DMS53 (cell line): Measurements from ENCODE around the gene TRAK2.
A peak's percentile ranks its signal among the peaks of the same experiment; 100 is the strongest.
"Not testable (repeated sequence)": the region's sequence is repeated elsewhere in the genome, so short reads cannot be mapped to it uniquely, and the experiment has no call there.

Source experiments
- DNase-seq: peaks from one replicate; lab custom pipeline; 2025; lab: John Stamatoyannopoulos, UW

Gene TRAK2

DNA sequence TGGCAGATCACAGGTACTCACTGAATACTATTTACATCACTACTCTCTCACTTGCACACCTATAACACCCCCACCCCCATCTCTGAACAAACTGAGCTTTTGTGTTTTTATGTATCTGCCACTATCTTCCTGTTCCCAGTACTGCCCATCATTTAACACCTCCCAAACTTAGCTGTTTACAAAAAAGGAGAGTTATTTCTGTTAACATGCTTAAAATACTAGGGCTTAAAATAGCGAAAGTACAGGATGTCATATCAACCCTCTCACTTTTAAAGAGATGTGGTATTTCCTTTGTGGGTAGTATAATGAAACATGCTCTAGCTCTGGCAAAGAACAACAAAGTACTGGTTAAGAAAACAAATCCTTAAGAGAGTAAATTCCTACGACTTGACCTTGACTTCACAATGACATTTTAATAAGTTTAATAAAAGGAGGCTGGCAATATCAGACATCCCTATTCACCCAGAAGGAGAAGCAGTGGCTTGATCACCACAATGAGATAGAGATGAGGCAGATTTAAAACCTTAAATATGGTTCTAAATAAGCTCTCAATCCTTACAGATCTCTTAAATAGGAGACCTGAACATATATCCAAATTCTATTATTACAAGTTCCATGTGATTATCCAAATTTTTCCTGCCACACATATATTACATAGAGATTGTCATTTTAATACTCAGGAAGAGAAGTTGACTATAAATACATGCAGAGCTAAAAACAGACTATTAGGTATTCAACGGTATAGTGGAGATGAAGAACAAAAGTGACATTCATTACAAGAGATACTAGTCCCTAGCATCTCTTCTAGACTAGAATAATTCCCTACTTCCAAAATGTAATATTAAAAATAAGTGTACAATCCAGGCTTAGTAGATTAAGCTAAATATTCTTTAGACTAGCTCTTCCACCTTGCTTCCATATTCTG, 36.9 kb downstream of the TRAK2 start:
- DNase-seq = no peak

DNA sequence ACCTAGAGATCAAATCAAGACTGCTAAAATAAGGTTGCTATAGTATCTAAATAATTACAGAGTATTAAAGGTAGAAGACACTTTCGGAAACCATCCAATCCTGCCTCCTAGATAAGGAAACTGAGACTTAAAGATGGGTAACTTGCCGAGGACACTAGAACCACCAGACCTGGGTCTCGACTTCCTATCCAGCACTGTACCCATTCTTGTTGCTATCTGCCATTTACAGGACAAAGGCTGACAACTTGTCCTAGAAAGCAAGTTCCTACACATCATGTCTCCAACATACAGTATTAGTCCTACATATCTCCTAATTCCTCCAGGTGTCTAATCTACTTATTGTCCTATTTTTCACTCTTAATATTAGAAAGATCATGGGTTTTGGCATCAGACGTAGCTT, 37.7 kb downstream of the TRAK2 start:
- DNase-seq = no peak

DNA sequence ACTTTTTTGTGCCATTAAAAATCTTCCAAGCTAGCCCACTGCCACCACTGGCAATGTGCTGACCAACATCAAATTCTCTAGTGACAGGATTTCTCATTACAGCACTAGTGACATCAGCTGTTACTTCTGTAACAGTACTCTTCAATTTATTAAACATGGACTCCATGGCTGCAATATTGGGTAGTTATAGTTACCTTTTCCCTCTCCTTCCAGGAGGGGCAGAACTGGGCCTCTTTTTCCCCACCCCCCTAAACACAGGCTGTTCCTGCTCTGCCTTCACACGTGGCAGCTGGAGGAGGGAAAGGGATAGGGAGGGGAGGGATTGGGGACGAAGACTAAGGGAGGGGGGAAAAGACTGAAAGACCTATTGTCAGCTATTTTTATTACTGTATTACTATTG, 38.1 kb downstream of the TRAK2 start:
- DNase-seq = no peak

DNA sequence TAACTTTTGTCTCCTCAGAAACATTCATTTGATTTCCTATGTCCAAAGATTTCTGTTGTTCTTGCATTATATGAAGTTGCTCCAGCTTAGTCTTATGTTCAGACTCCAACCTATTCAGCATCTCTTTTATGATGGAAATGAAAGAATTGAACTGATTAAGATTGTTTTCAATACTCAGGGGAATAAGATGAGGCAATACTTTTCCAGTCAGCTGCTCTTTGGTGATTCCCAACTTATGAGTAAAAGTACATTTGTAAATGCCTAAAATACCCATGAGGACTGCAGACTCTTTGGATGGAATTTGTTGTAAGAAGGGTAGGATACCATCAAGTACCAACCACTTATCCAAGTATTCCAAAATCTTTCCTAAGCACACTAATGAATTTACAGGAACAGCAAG, 39.8 kb downstream of the TRAK2 start:
- DNase-seq = no peak

DNA sequence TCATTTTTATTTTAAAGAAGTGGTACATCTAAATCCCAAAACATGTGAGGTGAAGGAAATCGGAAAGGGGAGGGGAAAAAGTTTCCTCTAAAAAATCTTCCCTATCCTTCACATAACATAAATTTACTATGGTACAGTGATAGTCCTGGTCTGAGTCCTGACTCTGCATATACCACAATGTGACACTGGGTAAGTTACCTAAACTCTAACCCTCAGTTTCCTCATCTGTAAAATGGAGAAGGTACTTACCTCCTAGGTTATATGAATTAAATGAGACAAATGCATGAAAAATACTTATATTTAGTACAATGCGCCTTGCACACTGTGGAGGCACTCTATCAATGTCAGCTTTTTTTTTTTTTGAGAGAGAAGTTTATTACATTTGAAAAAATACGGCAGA, 42.3 kb downstream of the TRAK2 start:
- DNase-seq = no peak

DNA sequence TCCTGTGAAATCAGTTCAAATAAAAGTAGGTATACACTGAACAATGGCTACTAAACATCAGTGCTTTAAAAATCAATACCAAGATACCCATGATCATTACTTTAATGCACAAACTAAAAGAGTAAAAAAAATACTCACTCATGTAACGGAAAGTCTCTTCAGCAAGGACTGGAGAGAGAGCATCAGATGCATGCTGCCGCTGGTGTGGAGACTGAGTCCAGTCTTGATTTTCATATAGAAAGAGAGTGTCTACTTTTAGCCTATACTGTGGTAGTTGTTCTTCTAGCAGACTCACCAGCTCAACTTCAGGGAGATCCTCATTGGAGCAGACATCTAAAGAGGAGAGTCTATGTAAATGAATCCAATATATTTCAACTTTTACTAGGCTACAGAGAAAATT, 44.0 kb downstream of the TRAK2 start:
- DNase-seq = no peak

DNA sequence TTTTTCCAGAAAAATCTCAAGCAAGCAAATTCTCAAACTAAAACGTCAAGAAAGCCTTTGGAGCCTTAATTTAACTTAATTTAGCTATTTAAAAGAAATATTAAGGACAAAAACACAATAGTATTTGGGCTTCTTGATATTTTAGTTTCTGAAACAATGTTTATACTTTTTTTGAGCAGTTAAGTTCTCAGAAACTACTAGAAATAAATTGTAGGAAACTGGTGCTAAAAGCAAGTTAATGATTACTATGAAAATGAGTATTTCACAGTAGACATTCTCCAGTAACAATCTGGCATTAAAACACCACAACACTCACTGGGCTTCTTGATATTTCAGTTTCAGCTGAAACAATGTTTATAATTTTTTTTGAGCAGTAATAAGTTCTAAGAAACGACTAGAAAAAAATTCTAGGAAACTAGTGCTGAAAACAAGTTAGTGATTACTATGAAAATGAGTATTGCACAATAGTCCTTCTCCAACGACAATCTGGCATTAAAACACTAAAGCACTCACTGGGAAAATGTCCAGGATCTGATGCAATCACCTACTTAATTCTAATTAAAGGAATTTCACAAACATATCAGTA, 45.1 kb downstream of the TRAK2 start:
- peak; percentile 12 for DNase-seq

DNA sequence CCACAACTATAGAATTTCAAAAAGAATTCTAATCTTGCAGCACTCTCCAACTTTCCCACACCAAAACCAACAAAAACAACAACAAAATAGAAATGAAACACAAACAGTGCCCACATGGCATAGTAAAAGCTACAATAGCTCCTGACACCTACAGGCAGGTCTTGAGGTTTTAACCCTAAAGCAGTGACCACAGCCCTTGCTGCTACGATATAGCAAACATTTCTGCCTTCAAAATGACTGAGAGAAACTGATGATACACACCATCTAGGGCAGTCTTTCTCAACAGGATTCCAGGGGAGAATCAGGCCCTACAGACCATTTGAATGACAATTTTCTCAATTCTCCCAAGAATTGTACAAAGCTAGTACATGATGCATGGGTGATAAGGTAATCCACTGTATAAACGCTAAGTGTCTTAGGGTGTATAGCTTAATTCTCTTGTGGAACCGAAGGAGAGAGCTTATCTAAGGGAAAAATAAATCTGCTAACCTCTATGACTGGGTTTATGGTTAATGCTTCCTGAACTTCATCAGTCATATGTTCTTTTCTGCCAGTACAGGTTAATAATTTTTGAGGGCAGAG, 46.5 kb downstream of the TRAK2 start:
- DNase-seq = no peak

DNA sequence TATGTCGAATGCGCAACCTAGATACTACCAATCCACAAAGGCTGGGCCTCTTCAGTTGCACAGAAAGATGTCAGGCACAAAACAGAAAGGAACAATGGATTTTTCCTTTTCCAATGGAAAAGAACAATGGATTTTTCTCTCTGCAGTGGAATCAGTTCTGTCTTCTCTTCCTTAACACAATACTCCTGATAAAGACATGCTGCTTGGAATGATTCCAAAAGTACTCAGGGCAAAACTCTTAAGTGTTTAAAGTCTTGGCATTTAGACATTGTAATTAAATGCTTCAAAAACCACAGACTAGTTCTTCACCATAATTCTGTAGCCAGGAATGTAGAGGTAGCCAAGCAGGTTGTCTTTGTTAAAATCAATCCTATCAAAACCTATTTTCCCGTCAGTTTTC, 47.4 kb downstream of the TRAK2 start:
- DNase-seq = peak; percentile 27

DNA sequence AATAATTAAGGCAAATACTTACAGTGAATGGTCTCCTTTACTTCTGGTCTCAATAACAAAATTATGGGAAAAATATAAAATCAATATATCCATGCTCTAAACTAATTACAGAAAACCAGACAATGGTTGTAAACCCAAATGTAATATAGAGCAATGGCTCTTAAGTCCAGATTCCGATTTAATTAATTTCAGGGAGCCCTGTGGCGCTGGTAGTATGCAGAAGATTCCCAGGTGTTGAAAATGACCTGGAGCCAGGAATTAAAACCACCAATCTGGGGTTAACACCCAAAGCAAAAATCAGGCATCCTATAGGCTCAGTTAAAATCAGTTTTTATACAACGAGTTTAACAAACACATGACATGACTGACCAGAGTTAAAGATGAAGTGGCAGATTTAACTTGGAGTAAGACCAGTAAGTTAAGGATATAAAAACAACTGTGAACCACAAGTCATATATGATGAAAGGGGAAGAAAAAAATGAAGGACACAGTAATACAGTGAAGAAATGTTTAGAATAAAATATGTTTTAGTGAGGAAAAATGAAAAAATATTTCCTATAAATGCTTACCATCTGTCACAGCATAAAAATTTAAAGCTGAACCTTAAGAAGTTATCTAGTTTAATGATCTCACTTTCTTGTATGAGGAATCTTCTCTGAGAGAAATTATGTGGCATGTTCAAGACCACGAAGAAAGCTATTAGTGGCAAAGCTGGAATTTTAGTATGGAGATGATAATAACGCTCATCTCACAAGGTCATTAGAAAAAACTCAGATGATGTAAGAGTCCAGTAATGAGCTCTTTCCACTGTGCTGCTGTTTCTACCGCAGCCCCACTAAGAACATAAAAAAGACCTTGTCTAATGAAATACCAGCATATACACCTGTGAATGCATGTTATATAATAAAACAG, 48.4 kb downstream of the TRAK2 start:
- DNase-seq = no peak

DNA sequence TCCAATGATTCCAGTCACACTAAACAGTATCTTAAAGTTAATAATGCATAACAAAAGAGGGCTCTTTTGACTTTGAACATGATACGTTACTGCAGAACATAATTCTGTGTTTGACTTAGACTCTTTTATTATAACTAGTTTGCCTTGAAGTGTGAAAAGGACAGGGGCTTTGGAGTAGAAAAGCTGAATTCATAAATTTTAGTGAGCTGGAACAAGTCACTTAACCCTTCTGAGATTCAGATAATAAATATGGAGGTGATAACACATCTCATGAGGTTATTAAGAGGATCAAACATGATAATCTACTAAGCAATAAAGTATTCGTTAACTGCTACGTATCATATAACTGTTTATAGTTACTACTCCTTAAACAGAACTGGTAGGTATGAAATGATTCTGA, 49.4 kb downstream of the TRAK2 start:
- DNase-seq = no peak

DNA sequence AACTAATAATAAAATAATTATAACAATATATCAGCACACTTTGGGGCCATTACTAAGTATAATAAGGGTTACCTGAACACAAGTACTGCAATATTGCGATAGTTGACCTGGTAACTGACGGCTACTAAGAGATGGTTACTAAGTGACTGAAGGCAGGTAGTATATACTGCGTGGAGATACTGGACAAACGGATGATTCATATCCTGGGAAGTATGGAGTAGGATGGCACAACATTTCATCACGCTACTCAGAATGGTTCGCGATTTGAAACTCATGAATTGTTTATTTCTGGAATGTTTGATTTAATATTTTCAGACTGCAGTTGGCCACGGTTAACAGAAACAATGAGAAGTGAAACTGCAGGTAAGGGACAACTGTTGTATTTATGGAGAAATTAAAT, 54.7 kb downstream of the TRAK2 start:
- DNase-seq = peak; percentile 56

DNA sequence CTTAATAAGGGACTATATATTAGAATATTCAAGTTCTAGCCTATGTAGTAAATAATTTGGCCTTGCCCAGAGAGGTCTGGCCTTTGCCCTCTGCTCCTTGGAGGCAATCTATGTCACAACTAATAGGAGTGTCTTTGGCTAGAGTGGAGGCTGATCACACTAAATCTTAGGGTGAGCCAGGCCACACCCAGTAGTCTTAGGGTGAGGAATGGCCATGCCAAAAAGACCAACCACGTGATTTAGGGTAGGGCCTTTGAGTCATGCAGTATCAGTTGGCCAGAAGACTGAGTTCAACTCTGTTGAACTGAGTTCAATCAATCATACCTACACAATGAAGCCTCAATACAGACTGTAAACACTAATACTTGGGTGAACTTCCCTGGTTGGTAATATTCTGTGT, 68.1 kb downstream of the TRAK2 start:
- no peak for DNase-seq

DNA sequence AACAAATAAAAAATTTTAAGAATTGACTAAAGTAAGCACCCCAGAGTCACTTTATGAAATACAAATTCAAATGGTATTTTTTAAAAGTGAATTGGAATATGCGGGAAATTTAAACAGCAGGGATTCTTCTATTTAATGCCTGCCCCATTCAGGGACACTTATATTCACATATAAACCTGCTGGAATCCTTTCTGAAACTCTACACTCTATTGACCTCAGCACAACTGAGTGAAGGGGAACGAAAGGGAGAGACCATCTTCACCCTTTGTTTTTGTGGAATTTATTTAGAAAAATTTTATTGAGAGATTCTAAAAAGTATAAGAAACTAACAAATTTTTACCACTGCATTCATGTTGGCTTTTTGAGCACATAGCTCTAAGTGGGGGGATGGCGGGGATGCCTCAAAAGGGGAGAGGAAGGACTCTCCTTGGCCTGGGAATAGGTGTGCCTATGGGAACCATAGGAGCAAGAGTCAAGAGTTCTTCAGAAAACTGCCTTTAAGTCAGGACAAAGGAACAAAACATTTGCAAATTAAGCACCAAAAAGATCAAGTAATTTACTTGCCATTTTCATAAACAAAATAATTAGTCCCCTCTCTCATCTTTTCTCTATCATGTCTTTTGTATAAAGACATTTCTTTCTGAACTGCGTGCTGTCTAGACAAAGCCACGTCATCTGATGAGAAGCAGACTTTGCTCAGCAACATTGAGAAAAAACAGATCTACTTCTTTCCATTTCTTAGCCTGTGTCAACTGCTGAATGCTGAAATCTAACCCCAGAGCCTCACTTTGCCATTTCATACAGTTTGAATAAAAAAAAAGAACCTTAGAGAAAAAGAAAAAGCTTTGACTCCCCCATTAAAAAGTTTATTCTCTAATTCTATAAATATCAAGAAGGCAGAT, 72.5 kb downstream of the TRAK2 start:
- no peak for DNase-seq

DNA sequence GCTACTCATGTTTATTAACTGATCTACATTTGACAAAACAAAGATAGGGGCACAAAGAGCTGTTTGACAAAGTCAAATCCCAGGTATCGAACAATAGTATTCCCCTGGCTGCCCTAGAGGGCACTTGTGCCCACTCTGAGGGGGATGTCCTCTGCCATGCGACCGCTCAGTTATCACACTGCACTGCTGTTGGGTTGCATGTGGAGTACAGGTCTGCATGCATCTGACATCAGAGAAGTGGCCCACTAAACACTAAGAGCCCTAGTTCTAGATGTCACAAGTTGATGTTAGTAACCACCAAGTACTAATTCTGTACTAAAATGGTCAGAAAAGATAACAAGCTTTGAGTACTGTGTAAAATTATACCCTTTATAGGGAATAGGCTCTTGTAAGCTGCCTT, 74.0 kb downstream of the TRAK2 start:
- DNase-seq = no peak

DNA sequence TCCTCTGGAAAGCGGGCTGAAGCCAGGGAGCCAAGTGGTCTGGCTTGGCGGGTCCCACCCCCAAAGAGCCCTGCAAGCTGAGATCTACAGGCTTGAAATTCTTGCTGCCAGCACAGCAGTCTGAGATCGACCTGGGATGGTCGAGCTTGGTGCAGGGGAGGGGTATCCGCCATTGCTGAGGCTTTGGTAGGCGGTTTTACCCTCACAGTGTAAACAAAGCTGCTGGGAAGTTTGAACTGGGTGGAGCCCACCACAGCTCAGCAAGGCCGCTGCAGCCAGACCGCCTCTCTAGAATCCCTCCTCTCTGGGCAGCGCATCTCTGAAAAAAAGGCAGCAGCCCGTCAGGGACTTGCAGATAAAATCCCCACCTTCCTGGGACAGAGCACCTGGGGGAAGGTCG, 81.5 kb downstream of the TRAK2 start:
- no peak for DNase-seq

DNA sequence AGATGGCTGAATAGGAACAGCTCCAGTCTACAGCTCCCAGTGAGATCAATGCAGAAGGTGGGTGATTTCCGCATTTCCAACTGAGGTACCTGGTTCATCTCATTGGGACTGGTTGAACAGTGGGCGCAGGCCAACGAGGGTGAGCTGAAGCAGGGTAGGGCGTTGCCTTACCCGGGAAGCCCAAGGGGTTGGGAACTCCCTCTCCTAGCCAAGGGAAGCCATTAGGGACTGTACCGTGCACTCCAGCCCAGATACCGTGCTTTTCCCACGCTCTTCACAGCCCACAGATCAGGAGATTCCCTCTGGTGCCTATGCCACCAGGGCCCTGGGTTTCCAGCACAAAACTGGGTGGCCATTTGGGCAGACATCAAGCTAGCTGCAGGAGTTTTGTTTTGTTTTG, 81.9 kb downstream of the TRAK2 start:
- DNase-seq = not testable (repeated sequence)

DNA sequence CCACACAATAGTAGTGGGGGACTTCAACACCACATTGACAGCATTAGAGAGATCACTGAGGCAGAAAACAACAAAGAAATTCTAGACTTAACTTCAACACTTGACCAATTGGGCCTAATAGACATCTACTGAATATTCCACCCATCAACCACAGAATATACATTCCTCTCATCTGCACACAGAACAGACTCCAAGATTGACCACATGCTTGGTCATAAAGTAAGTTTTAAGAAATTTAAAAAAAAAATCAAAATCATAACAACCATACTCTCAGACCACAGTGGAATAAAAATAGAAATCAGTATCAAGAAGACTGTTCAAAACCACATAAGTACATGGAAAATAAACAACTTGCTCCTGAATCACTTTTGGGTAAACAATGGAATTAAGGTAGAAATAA, 85.1 kb downstream of the TRAK2 start:
- no peak for DNase-seq

DNA sequence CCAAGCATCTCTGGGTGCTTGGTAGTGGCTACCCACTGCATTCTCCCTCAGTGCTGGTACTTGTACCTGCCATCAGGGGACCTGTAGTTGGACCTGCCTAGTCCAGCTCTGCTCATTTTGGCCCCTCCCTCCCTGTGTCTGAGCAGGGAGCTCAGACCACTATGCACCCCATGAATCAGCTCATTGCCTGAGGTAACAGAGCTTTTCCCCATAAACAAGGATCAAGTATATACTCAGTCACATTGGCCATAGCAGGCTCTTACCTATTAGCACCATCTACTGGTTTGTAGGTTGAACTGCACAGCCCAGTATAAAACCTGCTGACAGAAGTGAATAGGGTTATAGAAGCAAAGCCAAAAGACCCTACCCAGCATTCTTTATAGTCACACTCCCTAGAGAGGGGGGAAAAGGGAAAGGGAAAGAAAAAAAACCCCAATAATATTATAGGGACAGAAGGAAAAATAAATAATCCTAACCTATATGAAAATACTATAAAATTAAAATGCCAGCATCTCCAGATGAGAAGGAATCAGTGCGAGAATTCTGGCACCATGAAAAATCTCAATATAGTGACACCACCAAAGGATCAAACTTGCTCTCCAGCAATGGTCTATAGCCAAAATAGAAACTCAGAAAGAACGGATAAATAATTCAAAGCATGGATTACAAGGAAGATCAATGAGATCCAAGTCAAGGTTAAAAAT, 87.2 kb downstream of the TRAK2 start:
- peak; percentile 82 for DNase-seq

DNA sequence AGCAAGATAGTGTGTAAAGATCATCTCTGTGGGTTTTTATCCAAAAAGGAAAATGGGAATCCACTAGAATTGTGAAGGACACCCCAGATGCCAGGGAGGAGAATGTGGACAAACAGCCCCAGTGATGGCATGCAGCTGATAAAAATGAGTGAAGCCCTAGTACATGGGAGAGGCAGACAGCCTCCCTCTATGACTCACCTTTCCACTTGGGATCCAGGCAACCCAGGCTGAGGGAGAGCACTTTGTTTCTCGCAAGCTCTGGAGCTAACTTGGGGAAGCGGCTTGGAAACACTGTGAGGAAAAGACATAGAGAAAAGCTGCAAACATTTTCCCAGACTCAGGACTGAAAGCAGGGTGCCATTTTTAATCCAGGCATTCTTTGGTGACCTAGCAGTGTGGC, 88.9 kb downstream of the TRAK2 start:
- peak; percentile 17 for DNase-seq
